HepG2 (cell line): ENCODE measurements around the gene MEX3A. TPM values are rescaled to one million over a fixed set of nuclear protein-coding genes. Genes with fewer than 3 reads are reported as not detected.

Experiments
- ATAC-seq: fragments of 200-7000 bp; cut with Tn5 transposase; 3 replicates; pipeline ENCODE4 v1.9.1; 2020; ENCODE audit warnings: mild to moderate bottlenecking, moderate library complexity
- BruUV-seq: library from RNA; stranded (reverse); fragments of 400-500 nt; replicated peaks from 2 replicates; lab custom pipeline; 2021; lab: Mats Ljungman, UMichigan
- CTCF ChIA-PET: fragments of 300-600 bp; formaldehyde crosslinking; extraction: SDS; loops from one replicate; lab custom pipeline; 2021; ENCODE audit warnings: low total read pairs, inconsistent platforms, low intra/inter-chr PET ratio; lab: Yijun Ruan, JAX
- POLR2A ChIA-PET: fragments of 350-600 bp; sonication (Branson Sonifier 250); formaldehyde crosslinking; loops from one replicate; lab custom pipeline; 2020; ENCODE audit warnings: antibody characterized with exemption, inconsistent platforms; lab: Yijun Ruan, JAX
- DNase-seq: peaks from one replicate; pipeline ENCODE4 v3.0.0-alpha.2; 2015; ENCODE audit warnings: low spot score
- FAIRE-seq: peaks from 3 replicates; lab custom pipeline; 2011; peaks lifted over from hg19 to GRCh38; lab: Jason Lieb, UNC
- H2AFZ ChIP-seq: one replicate; pipeline ENCODE4 v1.6.1; 2011; ENCODE audit warnings: low read length, inconsistent platforms
- H3K27ac ChIP-seq: fragments of 300-600 bp; 3 replicates; pipeline ENCODE4 v1.8.0; 2011; ENCODE audit warnings: mixed run types, mild to moderate bottlenecking, mixed read lengths, low read length, inconsistent platforms; ENCODE audit not compliant: insufficient read depth; ENCODE audit errors: extremely low read length
- H3K27me3 ChIP-seq, 2 experiments: fragments of 200-600 bp in 1 of 2; 2 replicates in 1 of 2; 3 replicates in 1 of 2; pipeline versions ENCODE4 v1.6.0 to v1.8.0; 2011; ENCODE audit warnings: low read length in 2 of 2, mild to moderate bottlenecking in 2 of 2, moderate library complexity in 2 of 2, inconsistent platforms in 1 of 2; ENCODE audit not compliant: insufficient read depth in 2 of 2, control insufficient read depth in 1 of 2
- H3K36me3 ChIP-seq, 2 experiments: fragments of 200-600 bp in 1 of 2; replicated peaks in 1 of 2; 2 replicates in 1 of 2; 3 replicates in 1 of 2; pipeline versions ENCODE4 v1.5.1 to v1.8.0; 2011; ENCODE audit warnings: low read length in 2 of 2, inconsistent platforms in 1 of 2; ENCODE audit not compliant: insufficient read depth in 2 of 2, control insufficient read depth in 1 of 2
- H3K4me1 ChIP-seq: 2 replicates; pipeline ENCODE4 v1.5.1; 2012; ENCODE audit warnings: low read length, inconsistent platforms; ENCODE audit not compliant: insufficient read depth
- H3K4me2 ChIP-seq: 2 replicates; pipeline ENCODE4 v1.6.0; 2011; ENCODE audit warnings: low read depth, low read length, inconsistent platforms
- H3K4me3 ChIP-seq, 3 experiments: fragments of 200-600 bp in 1 of 3; sonication (generic), shearing (Covaris generic) in 1 of 3; replicated peaks in 1 of 3; 2 replicates each; pipeline ENCODE4 v1.5.1; 2011 to 2016; ENCODE audit warnings: low read length in 3 of 3, inconsistent platforms in 2 of 3, low read depth in 2 of 3, mild to moderate bottlenecking in 2 of 3, control low read depth in 1 of 3, mixed read lengths in 1 of 3; ENCODE audit not compliant: insufficient read depth in 1 of 3
- H3K79me2 ChIP-seq: one replicate; pipeline ENCODE4 v1.6.1; 2011; ENCODE audit warnings: low read length, inconsistent platforms; ENCODE audit not compliant: insufficient read depth
- H3K9ac ChIP-seq: 2 replicates; pipeline ENCODE4 v1.6.0; 2011; ENCODE audit warnings: mild to moderate bottlenecking, low read depth, low read length, inconsistent platforms; ENCODE audit not compliant: insufficient read depth
- H3K9me3 ChIP-seq: 2 replicates; pipeline ENCODE4 v1.5.1; 2012; ENCODE audit warnings: mild to moderate bottlenecking, low read length
- H4K20me1 ChIP-seq: 2 replicates; pipeline ENCODE4 v1.6.0; 2011; ENCODE audit warnings: inconsistent platforms, mild to moderate bottlenecking, low read length, moderate library complexity; ENCODE audit not compliant: insufficient read depth
- GLMP ChIP-seq: sonication (generic); formaldehyde crosslinking; IDR thresholded peaks from 2 replicates; pipeline ENCODE4 v1.9.0; 2021; ENCODE audit warnings: missing genetic modification reagents, mild to moderate bottlenecking, borderline replicate concordance
- NFE2L2 ChIP-seq: fragments of 150-350 bp; IDR thresholded peaks from 2 replicates; pipeline ENCODE4 v1.6.1; 2014; ENCODE audit warnings: low read length
- SKIL ChIP-seq: sonication (generic); formaldehyde crosslinking; IDR thresholded peaks from 2 replicates; pipeline ENCODE4 v1.8.0; 2022; ENCODE audit warnings: missing genetic modification reagents, mild to moderate bottlenecking, moderate library complexity, borderline replicate concordance
- ZNF333 ChIP-seq: sonication (generic); formaldehyde crosslinking; IDR thresholded peaks from 2 replicates; pipeline ENCODE4 v1.4.0; 2020; ENCODE audit warnings: mild to moderate bottlenecking, missing genetic modification reagents, borderline replicate concordance
- WGBS: methylation state at CpG from one replicate; pipeline ENCODE4 v1.1.6; 2017; ENCODE audit warnings: low lambda C conversion rate; 5-methylcytosine and 5-hydroxymethylcytosine counted together
- in situ Hi-C: cut with HindIII; loops from 2 replicates; pipeline ENCODE4 v1.10.0; 2017; ENCODE audit warnings: low pct_unique_long_range_greater_than_20kb; ENCODE audit not compliant: extremely low pct_ligation_motif_present
- intact Hi-C: fragments of 100-400 bp; cut with micrococcal nuclease; formaldehyde crosslinking; loops from one replicate; pipeline ENCODE4 v1.10.0; 2022; ENCODE audit not compliant: unreplicated experiment
- polyA plus RNA-seq, 8 experiments: library from polyadenylated mRNA; depleted of rRNA in 3 of 8; stranded (reverse) in 7 of 8; unstranded in 1 of 8; fragments of >200 nt; fragmentation: Illumina TruSeq in 4 of 8; extraction: Trizol in 4 of 8; gene quantifications; 2 replicates each; pipeline versions ENCODE4 v1.2.1 to v1.2.3, GENCODE V29; 2011 to 2016; ENCODE audit warnings: low read depth in 4 of 8, missing spikeins in 1 of 8, mixed read lengths in 1 of 8; ENCODE audit not compliant: insufficient read depth in 1 of 8
- total RNA-seq, 5 experiments: library from RNA; depleted of rRNA; stranded (reverse); fragments of >200 nt; fragmentation: Illumina TruSeq; extraction: Trizol; gene quantifications; 2 replicates each; pipeline ENCODE4 v1.2.3, GENCODE V29; 2016; ENCODE audit warnings: low read depth in 1 of 5

MEX3A gene
- total and polyA plus RNA-seq, 2 of the 13 experiments (the other 11 are each of a cell fraction or from before 2014, with no cell fraction given): 7.6 to 9.1 TPM

GRCh38 chr1:156108664-156109241, 26.5 kb upstream of the MEX3A start (continued):
- no peak for TF ChIP-seq SKIL (CRISPR knock-in tag)
- no peak for TF ChIP-seq GLMP (CRISPR knock-in tag)

- CTCF ChIA-PET: interaction anchor here (0.6 kb wide), 1 partner anchor 19 kb away, joined by 3 read pairs; no protein-coding TSS in a partner anchor
- ATAC-seq (no peak), FAIRE-seq (no peak), DNase-seq (no peak)
- Histone ChIP-seq H3K4me1 (peaks cover 81% of the 10 kb centered on the region), H3K9ac (no peak overlapping the region), H3K36me3 (no peaks in the 10 kb centered on the region), H3K27ac (no peak overlapping the region), H3K4me3 (no peak overlapping the region), H3K4me2 (no peak overlapping the region), H3K9me3 (no peaks in the 10 kb centered on the region), H4K20me1 (no peaks in the 10 kb centered on the region), H2AFZ (no peak overlapping the region), H3K27me3 (0 out of 5 replicates have a peak, but pooled peaks cover 0 to 8% of the 10 kb centered on the region in 2 experiments), H3K79me2 (no peaks in the 10 kb centered on the region)
- BruUV-seq: no TSS peak
- intact Hi-C loops: no loop called here
- in situ Hi-C loops: no loop called here
- WGBS: 45% methylated on average over 3 of the region's 3 CpGs
- POLR2A ChIA-PET: interaction anchor here (6.9 kb wide), 1 partner anchor 20 kb away, joined by 84 read pairs; no protein-coding TSS in a partner anchor
- TF ChIP-seq NFE2L2 (peak; percentile 67), ZNF333 (CRISPR knock-in tag) (no peak)
Observed at GRCh38 chr1:156108057-156108456, 25.8 kb upstream of the MEX3A start.
